ENCODE data around the gene BIK. TPM values are rescaled to one million over a fixed set of nuclear protein-coding genes. Genes with fewer than 3 reads are reported as not detected.
A peak's percentile ranks its signal among the peaks of the same experiment; 100 is the strongest.

BIK gene, protein sequence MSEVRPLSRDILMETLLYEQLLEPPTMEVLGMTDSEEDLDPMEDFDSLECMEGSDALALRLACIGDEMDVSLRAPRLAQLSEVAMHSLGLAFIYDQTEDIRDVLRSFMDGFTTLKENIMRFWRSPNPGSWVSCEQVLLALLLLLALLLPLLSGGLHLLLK
- 0.86 TPM in 1 of 2 replicates, not detected in the other for total RNA-seq

DNA sequence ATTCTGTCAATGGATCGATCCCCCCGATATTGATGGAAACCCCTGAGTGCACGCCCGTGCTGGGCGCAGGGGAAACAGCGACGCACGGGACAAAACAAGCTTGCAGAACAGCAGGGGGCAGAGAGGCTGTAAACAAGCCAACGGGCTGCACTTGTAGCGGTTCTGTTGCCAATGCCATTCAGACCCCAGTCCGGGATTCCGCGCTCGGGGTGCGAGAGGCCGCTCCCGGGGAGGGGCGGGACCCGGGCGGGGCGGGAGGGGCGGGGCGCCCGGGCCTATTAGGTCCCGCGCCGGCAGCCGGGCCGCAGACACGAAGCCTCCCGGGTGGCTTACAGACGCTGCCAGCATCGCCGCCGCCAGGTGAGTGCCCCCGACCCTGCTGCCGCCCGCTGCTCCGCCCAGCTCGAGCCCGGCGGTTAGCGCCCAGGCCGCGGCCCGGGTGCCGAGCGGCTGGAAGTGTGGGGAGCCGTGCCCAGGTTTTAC is at the start of gene BIK:
BIK (plus strand) TSS at position 307 of the 483 bp plus-strand sequence. CDS start 13,273 bp downstream, outside the sequence.
- DNase-seq (ENCODE audit: low read depth): peak; percentile 33
- TF ChIP-seq, protein P1, sequence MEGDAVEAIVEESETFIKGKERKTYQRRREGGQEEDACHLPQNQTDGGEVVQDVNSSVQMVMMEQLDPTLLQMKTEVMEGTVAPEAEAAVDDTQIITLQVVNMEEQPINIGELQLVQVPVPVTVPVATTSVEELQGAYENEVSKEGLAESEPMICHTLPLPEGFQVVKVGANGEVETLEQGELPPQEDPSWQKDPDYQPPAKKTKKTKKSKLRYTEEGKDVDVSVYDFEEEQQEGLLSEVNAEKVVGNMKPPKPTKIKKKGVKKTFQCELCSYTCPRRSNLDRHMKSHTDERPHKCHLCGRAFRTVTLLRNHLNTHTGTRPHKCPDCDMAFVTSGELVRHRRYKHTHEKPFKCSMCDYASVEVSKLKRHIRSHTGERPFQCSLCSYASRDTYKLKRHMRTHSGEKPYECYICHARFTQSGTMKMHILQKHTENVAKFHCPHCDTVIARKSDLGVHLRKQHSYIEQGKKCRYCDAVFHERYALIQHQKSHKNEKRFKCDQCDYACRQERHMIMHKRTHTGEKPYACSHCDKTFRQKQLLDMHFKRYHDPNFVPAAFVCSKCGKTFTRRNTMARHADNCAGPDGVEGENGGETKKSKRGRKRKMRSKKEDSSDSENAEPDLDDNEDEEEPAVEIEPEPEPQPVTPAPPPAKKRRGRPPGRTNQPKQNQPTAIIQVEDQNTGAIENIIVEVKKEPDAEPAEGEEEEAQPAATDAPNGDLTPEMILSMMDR (IDR thresholded peaks at IDR 0.05; ENCODE audit: insufficient read depth, low read depth, low read length): peak; percentile 28
- peak within 1 kb of the TSS; percentile 53 for H3K4me3 ChIP-seq (ENCODE audit: low read depth, low read length)

DNA sequence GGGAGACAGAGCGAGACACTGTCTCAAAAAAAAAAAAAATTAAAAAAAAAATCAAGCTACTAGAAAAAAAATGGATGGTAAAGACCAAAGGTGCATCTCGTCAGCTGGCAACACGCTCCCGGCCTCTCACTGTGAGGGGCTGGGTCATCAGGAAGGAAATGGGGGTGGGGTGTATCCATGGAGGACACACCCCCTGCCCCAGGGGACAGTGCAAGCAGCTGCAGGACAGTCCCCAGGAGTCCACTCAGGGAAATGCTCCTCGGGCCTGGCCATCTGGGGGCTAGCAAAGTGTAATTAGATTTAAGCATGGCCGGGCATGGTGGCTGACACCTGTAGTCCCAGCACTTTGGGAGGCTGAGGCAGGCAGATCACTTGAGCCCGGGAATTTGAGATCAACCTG is 44.4 kb upstream of the BIK start:
- TF ChIP-seq, protein P1 (IDR thresholded peaks at IDR 0.05; ENCODE audit: insufficient read depth, low read depth, low read length): no peak
- no peak overlapping the region for H3K4me3 ChIP-seq (ENCODE audit: low read depth, low read length)
- no peak for DNase-seq (ENCODE audit: low read depth)

GRCh38 chr22:43066844-43067385 is 43.6 kb upstream of the BIK start:
- peak; percentile 89 for DNase-seq (ENCODE audit: low read depth)
- TF ChIP-seq, protein P1 (IDR thresholded peaks at IDR 0.05; ENCODE audit: insufficient read depth, low read depth, low read length): no peak
- H3K4me3 ChIP-seq (ENCODE audit: low read depth, low read length): no peak overlapping the region

GRCh38 chr22:43077121-43077877 is 33.3 kb upstream of the BIK start:
- TF ChIP-seq, protein P1 (IDR thresholded peaks at IDR 0.05; ENCODE audit: insufficient read depth, low read depth, low read length): no peak
- no peak overlapping the region for H3K4me3 ChIP-seq (ENCODE audit: low read depth, low read length)
- DNase-seq (ENCODE audit: low read depth): no peak

DNA sequence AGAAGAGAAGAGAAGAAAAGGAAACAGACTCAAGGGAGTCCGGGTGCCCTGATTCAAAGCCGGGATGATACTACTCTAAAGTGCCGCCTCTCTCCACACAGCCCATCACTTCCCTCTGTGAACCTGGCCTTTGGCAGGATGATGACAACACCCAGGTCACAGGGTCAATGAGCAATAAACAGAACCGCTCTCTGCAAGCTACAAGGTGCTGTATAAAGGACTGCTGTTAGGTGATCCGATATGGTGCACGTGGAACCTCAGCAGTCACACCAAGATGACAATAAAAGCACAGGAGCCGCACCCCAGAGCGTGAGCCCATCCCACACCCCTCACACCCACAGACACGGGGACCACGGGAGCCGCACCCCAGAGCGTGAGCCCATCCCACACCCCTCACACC is 32.0 kb upstream of the BIK start:
- TF ChIP-seq, protein P1 (IDR thresholded peaks at IDR 0.05; ENCODE audit: insufficient read depth, low read depth, low read length): no peak
- DNase-seq (ENCODE audit: low read depth): no peak
- H3K4me3 ChIP-seq (ENCODE audit: low read depth, low read length): no peak overlapping the region

DNA sequence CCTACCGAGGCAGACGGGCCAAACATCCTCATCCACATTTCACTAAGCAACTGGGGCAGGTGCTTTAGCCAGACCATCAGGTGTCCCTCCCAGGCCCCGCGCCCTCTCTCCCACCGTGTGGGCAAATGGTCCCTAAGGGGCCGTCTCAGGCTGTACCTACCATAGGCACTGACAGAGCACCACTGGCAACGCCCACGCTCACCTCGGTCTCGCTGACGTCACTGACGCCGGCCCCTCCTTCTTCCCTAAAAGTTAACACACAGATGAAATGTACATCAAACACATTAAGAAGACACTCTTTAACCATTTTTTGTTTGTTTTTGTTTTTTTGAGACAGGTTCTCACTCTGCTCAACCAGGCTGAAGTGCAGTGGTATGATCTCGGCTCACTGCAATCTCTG is 30.8 kb upstream of the BIK start:
- DNase-seq (ENCODE audit: low read depth): no peak
- TF ChIP-seq, protein P1 (IDR thresholded peaks at IDR 0.05; ENCODE audit: insufficient read depth, low read depth, low read length): no peak
- no peak overlapping the region for H3K4me3 ChIP-seq (ENCODE audit: low read depth, low read length)
